Raji (cell line): ENCODE measurements around the gene KDR.

ENCODE experiments used
- POLR2A ChIP-seq: IDR thresholded peaks from 2 replicates; pipeline ENCODE4 v1.6.1; 2011; ENCODE audit warnings: low read depth, low read length, control low read depth; ENCODE audit not compliant: insufficient read depth

KDR gene

GRCh38 chr4:55075823-55076716 lies 49.3 kb downstream of the KDR start:
- TF ChIP-seq POLR2A: no peak

GRCh38 chr4:55075376-55075775 lies 50.0 kb downstream of the KDR start:
- no peak for TF ChIP-seq POLR2A

GRCh38 chr4:55074386-55074785 lies 51.0 kb downstream of the KDR start:
- TF ChIP-seq POLR2A: no peak

GRCh38 chr4:55071951-55072350 lies 53.4 kb downstream of the KDR start:
- no peak for TF ChIP-seq POLR2A

GRCh38 chr4:55069248-55069647 lies 56.1 kb downstream of the KDR start:
- TF ChIP-seq POLR2A: no peak

- TF ChIP-seq POLR2A: no peak
Observed at GRCh38 chr4:55068522-55068921, 56.9 kb downstream of the KDR start.

GRCh38 chr4:55066018-55066417 lies 59.4 kb downstream of the KDR start:
- TF ChIP-seq POLR2A: no peak

- TF ChIP-seq POLR2A: no peak
Observed at GRCh38 chr4:55055529-55055928, 69.9 kb downstream of the KDR start.

- TF ChIP-seq POLR2A: no peak
Observed at GRCh38 chr4:55051532-55051931, 73.9 kb downstream of the KDR start.

GRCh38 chr4:55050418-55050950 lies 74.9 kb downstream of the KDR start:
- TF ChIP-seq POLR2A: no peak

- no peak for TF ChIP-seq POLR2A
Observed at GRCh38 chr4:55038176-55038890, 87.1 kb downstream of the KDR start.

GRCh38 chr4:55037728-55038127 lies 87.7 kb downstream of the KDR start:
- no peak for TF ChIP-seq POLR2A

- no peak for TF ChIP-seq POLR2A
Observed at GRCh38 chr4:55036405-55036804, 89.0 kb downstream of the KDR start.

- TF ChIP-seq POLR2A: no peak
Observed at GRCh38 chr4:55035892-55036291, 89.5 kb downstream of the KDR start.

GRCh38 chr4:55033296-55033695 lies 92.1 kb downstream of the KDR start:
- no peak for TF ChIP-seq POLR2A

- TF ChIP-seq POLR2A: no peak
Observed at GRCh38 chr4:55032788-55033187, 92.6 kb downstream of the KDR start.
